CD4-positive, alpha-beta T cell treated with Interleukin-6 at 100 ng/mL for 8 hours (primary cell): ENCODE measurements around the gene KRAS.

Source experiments
- DNase-seq: peaks from one replicate; pipeline ENCODE4 v3.0.0-alpha.2; 2020; ENCODE audit warnings: mixed read lengths, low spot score

KRAS gene

GRCh38 chr12:25256005-25256404, 5.3 kb upstream of the KRAS start:
- no peak for DNase-seq

DNA sequence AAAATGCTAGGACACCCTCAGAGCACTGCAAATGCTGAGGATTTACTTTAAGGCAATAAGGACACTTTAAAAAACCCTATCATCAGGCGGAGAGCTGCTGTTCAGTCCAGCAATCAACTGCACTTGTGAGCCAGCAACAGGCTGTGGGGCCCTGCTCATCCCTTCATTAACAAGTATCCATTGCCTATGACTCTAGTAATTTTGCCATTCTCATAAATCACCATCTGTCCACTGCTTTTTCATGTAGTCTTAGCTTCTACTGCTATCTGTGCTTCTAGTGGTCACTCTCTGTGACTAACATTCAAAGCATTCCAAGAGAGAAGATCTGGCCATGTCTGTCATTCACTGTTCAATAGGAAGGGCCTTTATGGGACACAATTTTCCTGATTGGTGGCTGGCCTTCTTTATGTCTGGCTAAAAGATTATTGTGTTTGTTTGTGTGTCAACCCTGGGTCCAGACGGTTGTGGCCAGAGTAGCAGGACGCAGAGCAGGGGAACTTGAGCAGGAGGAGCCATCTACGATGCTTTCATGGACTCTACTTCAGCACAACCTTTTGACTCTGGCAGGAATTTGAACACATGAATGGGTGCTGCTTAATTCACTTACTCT, 3.6 kb upstream of the KRAS start:
- no peak for DNase-seq

DNA sequence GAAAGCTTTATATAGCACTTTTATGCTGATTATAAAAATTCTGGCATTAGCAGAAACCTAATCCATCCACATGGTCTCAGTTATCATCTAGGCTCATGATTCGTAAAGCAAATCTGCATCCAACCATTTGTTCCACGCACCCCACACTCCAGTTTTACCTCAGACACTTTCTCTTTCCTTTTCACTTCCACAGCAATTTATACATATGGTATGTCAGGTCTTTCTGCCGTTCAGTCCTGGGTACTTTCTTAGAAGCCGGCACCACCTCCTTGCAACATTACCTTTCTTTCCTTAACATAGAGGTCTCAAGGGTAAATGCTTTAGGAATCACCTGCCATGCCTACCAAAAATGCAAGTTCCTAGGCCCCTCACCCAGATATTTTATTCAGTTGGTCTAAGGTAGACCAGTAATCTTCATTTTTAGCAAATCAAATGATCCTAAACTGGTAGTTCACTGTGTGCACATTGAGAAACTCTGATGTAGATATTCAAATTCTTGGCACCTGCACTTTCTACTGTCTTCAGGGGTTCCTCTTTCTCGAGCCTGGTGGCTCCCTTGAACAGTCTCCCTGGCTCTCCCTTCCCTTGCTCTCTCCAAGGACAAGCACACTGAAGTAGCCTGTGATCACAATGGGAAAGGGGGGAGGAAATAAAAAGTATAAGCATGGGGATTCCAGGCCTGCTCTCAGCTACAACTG, 2.8 kb upstream of the KRAS start:
- DNase-seq, result no peak

- no peak for DNase-seq
Measured at GRCh38 chr12:25252946-25253345, 2.2 kb upstream of the KRAS start.

- DNase-seq, result no peak
Measured at GRCh38 chr12:25251769-25252168, 1.0 kb upstream of the KRAS start.

- peak; percentile 29 for DNase-seq
Measured at GRCh38 chr12:25249931-25250738, 594 bp downstream of the KRAS start.

DNA sequence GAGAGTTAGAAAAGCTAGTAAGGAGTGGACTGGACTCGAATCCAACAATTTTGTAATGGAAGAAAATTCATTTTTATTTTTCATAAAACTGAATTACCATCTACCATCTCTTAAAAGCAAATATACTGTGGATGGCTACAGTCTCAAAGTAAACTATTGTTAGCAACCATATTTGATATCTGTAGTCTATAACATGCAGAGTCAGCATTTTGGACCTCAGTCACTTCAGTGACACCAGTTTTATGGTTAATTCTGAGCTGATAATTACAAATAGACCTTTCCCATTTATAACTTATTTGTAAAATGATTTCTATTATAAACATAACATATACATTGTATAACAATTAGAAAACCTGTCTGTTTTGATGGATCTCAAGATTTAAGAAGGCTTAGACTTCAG, 2.0 kb downstream of the KRAS start:
- no peak for DNase-seq

DNA sequence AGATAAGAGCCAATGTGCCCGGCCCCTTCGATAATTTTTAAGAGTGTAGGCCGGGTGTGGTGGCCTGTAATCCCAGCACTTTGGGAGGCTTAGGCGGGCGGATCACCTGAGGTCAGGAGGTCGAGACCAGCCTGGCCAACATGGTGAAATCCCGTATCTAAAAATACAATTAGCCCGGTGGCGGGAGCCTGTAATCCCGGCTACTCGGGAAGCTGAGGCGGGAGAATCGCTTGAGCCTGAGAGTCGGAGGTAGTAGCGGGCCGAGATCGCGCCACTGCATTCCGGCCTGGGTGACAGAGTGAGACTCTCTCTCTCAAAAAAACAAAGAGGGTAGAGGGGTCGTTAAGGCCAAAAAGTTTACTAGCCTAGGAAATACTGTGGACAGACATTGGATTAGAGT, 2.6 kb downstream of the KRAS start:
- no peak for DNase-seq

- no peak for DNase-seq
Measured at GRCh38 chr12:25245491-25245890, 5.2 kb downstream of the KRAS start.

DNA sequence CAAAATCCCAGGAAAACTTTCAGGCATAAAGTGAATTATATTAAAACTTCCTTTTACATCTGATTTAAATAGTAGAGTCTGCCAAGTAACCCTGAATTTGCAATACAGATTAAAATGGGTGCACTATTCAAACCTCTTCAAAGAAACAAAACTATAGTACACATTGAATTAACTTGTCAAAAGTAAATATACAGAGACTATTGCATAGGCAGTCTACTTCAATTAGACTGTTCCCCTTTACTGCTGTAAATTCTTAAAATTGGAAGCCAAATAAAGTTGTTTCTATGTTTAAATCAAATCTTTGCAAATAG, 7.1 kb downstream of the KRAS start:
- no peak for DNase-seq

DNA sequence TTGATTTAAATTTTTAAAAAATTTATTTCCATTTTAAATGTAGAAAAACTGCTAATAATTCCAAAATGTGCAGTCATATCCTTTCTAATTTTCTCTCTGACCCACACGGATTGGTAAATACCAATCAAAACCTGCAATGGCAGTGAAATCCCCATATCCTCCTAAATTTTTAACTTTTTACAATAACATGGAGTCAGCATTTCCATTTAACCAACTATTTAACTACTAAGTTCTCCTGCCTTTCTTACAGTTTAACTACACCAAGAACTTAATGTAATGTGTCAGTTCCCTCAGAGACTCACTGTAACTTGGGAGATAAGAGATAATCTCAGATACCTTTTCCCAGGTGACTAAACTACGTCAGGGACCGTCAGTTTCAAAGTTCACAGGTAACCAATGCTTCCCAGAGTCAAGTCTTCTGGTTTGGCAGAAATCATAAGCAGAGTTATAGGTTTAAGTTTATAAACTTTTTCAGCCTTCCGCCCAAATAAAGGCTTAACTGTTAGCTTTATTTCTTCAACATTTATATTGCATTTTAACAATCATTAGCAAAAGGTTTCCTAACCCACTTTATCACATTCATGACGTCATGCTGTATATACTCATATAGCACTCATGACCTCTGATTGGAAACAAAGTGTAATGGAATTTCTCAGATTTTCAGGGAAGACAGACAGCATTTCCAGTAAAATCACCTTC, 7.6 kb downstream of the KRAS start:
- DNase-seq, result no peak

- DNase-seq, result peak; percentile 60
Measured at GRCh38 chr12:25241167-25242020, 9.3 kb downstream of the KRAS start.

- no peak for DNase-seq
Measured at GRCh38 chr12:25236626-25237025, 14.1 kb downstream of the KRAS start.

- no peak for DNase-seq
Measured at GRCh38 chr12:25236190-25236589, 14.5 kb downstream of the KRAS start.

- DNase-seq, result no peak
Measured at GRCh38 chr12:25213338-25213737, 37.4 kb downstream of the KRAS start.

- DNase-seq, result no peak
Measured at GRCh38 chr12:25208554-25208953, 42.2 kb downstream of the KRAS start.

GRCh38 chr12:25207846-25208245, 42.9 kb downstream of the KRAS start:
- DNase-seq, result no peak

DNA sequence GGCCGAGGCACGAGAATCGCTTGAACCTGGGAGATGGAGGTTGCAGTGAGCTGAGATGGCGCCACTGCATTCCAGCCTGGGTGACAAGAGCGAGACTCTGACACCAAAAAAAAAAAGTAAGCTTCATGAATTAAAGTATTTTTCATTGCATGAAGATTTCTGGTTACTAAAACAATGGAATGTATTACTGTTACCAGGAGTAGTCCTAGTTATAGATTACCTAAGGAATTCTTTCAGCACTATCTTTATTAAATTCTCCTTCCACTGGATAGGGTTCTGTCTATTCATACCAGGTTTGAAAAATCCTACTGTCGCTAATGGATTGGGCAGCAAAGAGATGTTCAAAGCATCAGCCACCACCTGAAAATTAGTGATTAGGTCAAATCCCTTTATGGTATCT, 43.3 kb downstream of the KRAS start:
- DNase-seq, result no peak

GRCh38 chr12:25202137-25202536, 48.6 kb downstream of the KRAS start:
- DNase-seq, result no peak

DNA sequence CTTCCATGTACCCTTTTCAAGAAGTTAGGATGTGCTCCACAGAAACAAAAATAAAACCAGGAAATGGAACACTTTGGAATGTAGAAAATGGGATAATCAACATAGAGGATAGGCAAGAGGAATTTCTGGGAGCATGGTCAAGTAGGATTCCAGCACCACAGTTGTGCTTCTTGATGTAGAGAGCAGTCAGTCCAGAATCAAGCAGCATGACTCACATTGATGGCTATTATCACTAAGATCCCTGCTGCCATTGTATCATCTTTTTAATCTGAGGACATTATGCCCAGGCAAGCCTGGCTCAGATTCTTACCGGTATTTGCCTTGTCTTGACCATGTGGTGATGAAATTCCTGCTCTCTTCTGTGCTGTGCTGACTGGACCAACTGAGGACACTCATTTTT, 50.0 kb downstream of the KRAS start:
- no peak for DNase-seq

DNA sequence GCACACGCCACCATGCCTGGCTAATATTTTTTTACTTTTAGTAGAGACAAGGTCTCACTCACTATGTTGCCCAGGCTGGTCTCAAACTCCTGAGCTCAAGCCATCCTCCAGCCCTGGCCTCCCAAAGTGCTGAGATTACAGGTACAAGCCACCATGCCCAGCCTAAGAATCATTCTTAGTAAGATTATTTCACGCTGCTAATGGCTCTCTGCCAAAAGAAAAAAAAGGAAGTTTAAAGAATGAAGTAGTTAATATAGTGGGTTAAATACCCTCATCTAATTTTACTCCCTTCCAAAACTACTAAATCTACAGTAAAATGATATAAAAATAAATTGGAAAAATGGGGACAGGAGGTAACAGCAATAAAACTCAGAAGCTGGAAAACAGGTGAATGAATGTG, 53.1 kb downstream of the KRAS start:
- no peak for DNase-seq
